GM12878 (cell line): ENCODE measurements around the gene TPGS1. TPM values are rescaled to one million over a fixed set of nuclear protein-coding genes. Genes with fewer than 3 reads are reported as not detected.

Experiments used
- ATAC-seq: fragments of 200-7000 bp; cut with Tn5 transposase; 3 replicates; pipeline ENCODE4 v1.9.1; 2020; ENCODE audit warnings: mild to moderate bottlenecking, moderate library complexity
- BruUV-seq: library from RNA; stranded (reverse); fragments of 400-500 nt; replicated peaks from 2 replicates; lab custom pipeline; 2021; lab: Mats Ljungman, UMichigan
- CTCF ChIA-PET: fragments of 300-600 bp; sonication (Branson Sonifier 250); formaldehyde crosslinking; extraction: SDS; loops from one replicate; lab custom pipeline; 2021; ENCODE audit warnings: inconsistent platforms; lab: Yijun Ruan, JAX
- POLR2A ChIA-PET: fragments of 350-600 bp; formaldehyde crosslinking; extraction: SDS; loops from one replicate; lab custom pipeline; 2021; ENCODE audit warnings: inconsistent platforms; lab: Charles Lee
- RAD21 ChIA-PET: fragments of 300-600 bp; sonication (Branson Sonifier 250); formaldehyde crosslinking; loops from one replicate; lab custom pipeline; 2023; ENCODE audit warnings: antibody characterized with exemption; ENCODE audit not compliant: unreplicated experiment; lab: Charles Lee
- SMC1A ChIA-PET: fragments of 300-600 bp; sonication (Branson Sonifier 250); formaldehyde crosslinking; loops from one replicate; lab custom pipeline; 2023; ENCODE audit not compliant: unreplicated experiment, uncharacterized antibody; lab: Charles Lee
- DNase-seq: peaks from one replicate; pipeline ENCODE4 v3.0.0-alpha.2; 2011; ENCODE audit warnings: low read depth, low spot score
- FAIRE-seq: peaks from 3 replicates; lab custom pipeline; 2011; peaks lifted over from hg19 to GRCh38; lab: Jason Lieb, UNC
- H2AFZ ChIP-seq: 2 replicates; pipeline ENCODE4 v1.6.0; 2011; ENCODE audit warnings: low read depth, low read length, control low read depth; ENCODE audit not compliant: control insufficient read depth
- H3K27ac ChIP-seq: 2 replicates; pipeline ENCODE4 v1.5.1; 2011; ENCODE audit warnings: control low read depth; ENCODE audit not compliant: control insufficient read depth, insufficient read depth
- H3K27me3 ChIP-seq, 2 experiments: replicated peaks in 1 of 2; 2 replicates each; pipeline versions ENCODE4 v1.6.0 to v1.6.1; 2011; ENCODE audit warnings: low read length in 1 of 2; ENCODE audit not compliant: control insufficient read depth in 2 of 2, insufficient read depth in 2 of 2
- H3K36me3 ChIP-seq, 2 experiments: 2 replicates each; pipeline ENCODE4 v1.5.1; 2011; ENCODE audit warnings: low read length in 1 of 2; ENCODE audit not compliant: control insufficient read depth in 2 of 2, insufficient read depth in 2 of 2
- H3K4me1 ChIP-seq: 2 replicates; pipeline ENCODE4 v1.6.1; 2011; ENCODE audit warnings: mild to moderate bottlenecking, low read length, moderate library complexity, mixed read lengths; ENCODE audit not compliant: control insufficient read depth, insufficient read depth
- H3K4me2 ChIP-seq: 2 replicates; pipeline ENCODE4 v1.6.0; 2011; ENCODE audit warnings: control low read depth; ENCODE audit not compliant: control insufficient read depth, insufficient read depth
- H3K4me3 ChIP-seq: fragments of 200-600 bp; sonication (generic); 2 replicates; pipeline ENCODE4 v1.5.1; 2016
- H3K79me2 ChIP-seq: 2 replicates; pipeline ENCODE4 v1.6.0; 2011; ENCODE audit warnings: low read length; ENCODE audit not compliant: control insufficient read depth, insufficient read depth
- H3K9ac ChIP-seq: 2 replicates; pipeline ENCODE4 v1.8.0; 2011; ENCODE audit warnings: low read length, control low read depth, mixed read lengths; ENCODE audit not compliant: control insufficient read depth, insufficient read depth
- H3K9me3 ChIP-seq: replicated peaks from 3 replicates; pipeline ENCODE4 v1.5.1; 2011; ENCODE audit warnings: mild to moderate bottlenecking, low read length; ENCODE audit not compliant: control insufficient read depth, insufficient read depth
- H4K20me1 ChIP-seq: 2 replicates; pipeline ENCODE4 v1.6.0; 2011; ENCODE audit not compliant: control insufficient read depth, insufficient read depth
- BHLHE40 ChIP-seq, 2 experiments: fragments of 450-650 bp in 1 of 2; IDR thresholded peaks; 2 replicates each; pipeline ENCODE4 v1.6.1; 2011 to 2017; ENCODE audit warnings: low read depth in 2 of 2, borderline replicate concordance in 1 of 2, improper control_type of control experiment in 1 of 2, low read length in 1 of 2, mild to moderate bottlenecking in 1 of 2
- CTCF ChIP-seq, 3 experiments: IDR thresholded peaks in 2 of 3; conservative IDR thresholded peaks in 1 of 3; 2 replicates each; pipeline ENCODE4 v1.5.1; 2011; ENCODE audit warnings: low read depth in 3 of 3, low read length in 3 of 3, mild to moderate bottlenecking in 3 of 3, control low read depth in 2 of 3, moderate library complexity in 2 of 3, inconsistent platforms in 1 of 3, mixed read lengths in 1 of 3; ENCODE audit not compliant: control insufficient read depth in 2 of 3, insufficient read depth in 1 of 3; ENCODE audit errors: extremely low read depth in 1 of 3
- KAT2A ChIP-seq: conservative IDR thresholded peaks from 2 replicates; pipeline ENCODE4 v1.6.1; 2011; ENCODE audit warnings: low read depth, low read length; ENCODE audit not compliant: control insufficient read depth
- NFXL1 ChIP-seq: fragments of 450-650 bp; IDR thresholded peaks from 2 replicates; pipeline ENCODE4 v1.6.1; 2017; ENCODE audit warnings: antibody characterized with exemption, mild to moderate bottlenecking, borderline replicate concordance
- REST ChIP-seq: IDR thresholded peaks from 2 replicates; pipeline ENCODE4 v1.6.1; 2012; ENCODE audit warnings: mild to moderate bottlenecking, low read depth, low read length
- SMARCA5 ChIP-seq: fragments of 450-650 bp; IDR thresholded peaks from 2 replicates; pipeline ENCODE4 v1.6.1; 2017; ENCODE audit warnings: mild to moderate bottlenecking
- ZBTB40 ChIP-seq: fragments of 450-650 bp; IDR thresholded peaks from 2 replicates; pipeline ENCODE4 v1.6.1; 2016; ENCODE audit warnings: mild to moderate bottlenecking, moderate library complexity, borderline replicate concordance
- ZNF207 ChIP-seq: fragments of 450-650 bp; IDR thresholded peaks from 2 replicates; pipeline ENCODE4 v1.6.1; 2014; ENCODE audit warnings: antibody characterized with exemption, mild to moderate bottlenecking, borderline replicate concordance
- WGBS: methylation state at CpG from one replicate; pipeline ENCODE4 v1.1.6; 2016; ENCODE audit warnings: low lambda C conversion rate; ENCODE audit not compliant: insufficient replicate concordance, insufficient coverage; ENCODE audit errors: missing lambda C conversion rate; 5-methylcytosine and 5-hydroxymethylcytosine counted together
- in situ Hi-C: fragments of 300-500 bp; cut with MboI; formaldehyde crosslinking; loops from 9 replicates; pipeline ENCODE4 v1.14.3; 2018; ENCODE audit warnings: mixed read lengths
- intact Hi-C: fragments of 100-400 bp; cut with micrococcal nuclease; formaldehyde crosslinking; loops from one replicate; pipeline ENCODE4 v1.14.2; 2022; ENCODE audit not compliant: unreplicated experiment
- polyA plus RNA-seq, 11 experiments: library from polyadenylated mRNA; depleted of rRNA in 4 of 11; unstranded in 6 of 11; stranded (reverse) in 5 of 11; fragments of >200 nt; fragmentation: Nextera tagmentation in 4 of 11; fragmentation: Illumina TruSeq in 1 of 11; extraction: Ambion mirVana in 4 of 11; extraction: Trizol in 1 of 11; gene quantifications; 1 replicate in 1 of 11; 2 replicates in 10 of 11; pipeline versions ENCODE4 v1.2.1 to v1.2.3, GENCODE V29; 2011 to 2016; ENCODE audit warnings: inconsistent platforms in 2 of 11, missing spikeins in 2 of 11, low read depth in 1 of 11
- total RNA-seq, 4 experiments: library from RNA; depleted of rRNA in 3 of 4; stranded (reverse); fragments of >200 nt in 3 of 4; fragmentation: Illumina TruSeq in 1 of 4; extraction: Trizol in 1 of 4; gene quantifications; 2 replicates each; pipeline versions ENCODE4 v1.2.1 to v1.2.3, GENCODE V29; 2013 to 2021

TPGS1 gene
- total and polyA plus RNA-seq, 10 of the 15 experiments (the other 5 are each of a cell fraction or from before 2014, with no cell fraction given) = 0.24 to 24.7 (median 7.7) TPM; not detected in 2

GRCh38 chr19:501646-502045, 5.7 kb upstream of the TPGS1 start (continued):
- no peak for TF ChIP-seq NFXL1

GRCh38 chr19:504616-505015, 2.7 kb upstream of the TPGS1 start:
- ChIA-PET CTCF (interaction anchor here (1.4 kb wide), 1 partner anchor 9 kb away, joined by 4 read pairs; the partner anchor contains the start of gene MADCAM1), POLR2A (no interaction called here), SMC1A (no interaction called here), RAD21 (interaction anchor here (0.7 kb wide), 1 partner anchor 165 kb away, joined by 3 read pairs; no protein-coding TSS in a partner anchor)
- FAIRE-seq = no peak
- in situ Hi-C loops = no loop called here
- no peak for DNase-seq
- WGBS = 82% methylated on average over 13 of the region's 14 CpGs
- H3K9me3 ChIP-seq = no peaks in the 10 kb centered on the region; the same call in 2 of the 3 replicates
- no peak for ATAC-seq
- no peak overlapping the region for H3K4me2 ChIP-seq
- intact Hi-C loops = no loop called here
- peaks cover 6% of the 10 kb centered on the region for H3K79me2 ChIP-seq
- H3K4me1 ChIP-seq = peaks cover 10% of the 10 kb centered on the region
- no peaks in the 10 kb centered on the region for H4K20me1 ChIP-seq
- BruUV-seq = no TSS peak
- H2AFZ ChIP-seq = no peak overlapping the region
- H3K4me3 ChIP-seq = no peak overlapping the region
- H3K27me3 ChIP-seq = no peaks in the 10 kb centered on the region
- TF ChIP-seq CTCF (IDR thresholded peaks at IDR 0.05 in 2 of 3, conservative IDR thresholded peaks at IDR 0.05 in 1 of 3; ENCODE audit: control insufficient read depth in 2 of 3, extremely low read depth in 1 of 3, insufficient read depth in 1 of 3, low read depth in 3 of 3, low read length in 3 of 3) (no peak), REST (no peak), BHLHE40 (IDR thresholded peaks at IDR 0.05; ENCODE audit: borderline replicate concordance in 1 of 2, low read depth in 2 of 2, low read length in 1 of 2) (no peak), KAT2A (no peak), ZNF207 (no peak), NFXL1 (no peak), ZBTB40 (no peak), SMARCA5 (no peak)
- no peak overlapping the region for H3K27ac ChIP-seq
- no peak overlapping the region for H3K9ac ChIP-seq
- H3K36me3 ChIP-seq = no peaks in the 10 kb centered on the region
